ENCODE measurements around the gene SREK1. TPM values are rescaled to one million over a fixed set of nuclear protein-coding genes. Genes with fewer than 3 reads are reported as not detected.

The SREK1 gene
- total RNA-seq, 1 experiment from 2014 or later: 38.4 TPM

DNA sequence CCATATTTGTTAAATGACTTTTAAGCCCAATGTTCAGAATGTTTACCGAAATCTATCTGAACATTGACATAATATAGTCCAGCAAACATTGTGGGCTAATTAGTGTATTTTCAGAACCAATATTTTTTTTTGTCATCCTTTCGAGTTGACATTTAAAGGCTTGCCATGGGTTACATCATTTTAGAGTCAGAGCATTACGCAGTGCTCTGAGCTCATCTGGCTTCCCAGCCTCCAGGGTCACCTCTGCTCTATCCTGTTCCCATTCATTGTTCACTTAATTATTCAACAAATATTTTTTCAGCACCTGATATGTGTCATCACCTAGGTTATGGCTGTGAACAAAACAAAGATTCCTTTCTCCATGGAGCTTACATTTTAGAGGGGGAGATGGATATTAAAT, 80.2 kb downstream of the SREK1 start (continued):
- TF ChIP-seq E2F1 (CRISPR knock-in tag; IDR thresholded peaks at IDR 0.05) (no peak), NR3C1 (CRISPR knock-in tag; conservative IDR thresholded peaks at IDR 0.05; ENCODE audit: low read depth) (no peak), ZNF671 (CRISPR knock-in tag; IDR thresholded peaks at IDR 0.05) (no peak), SP1 (CRISPR knock-in tag; conservative IDR thresholded peaks at IDR 0.05) (no peak)

DNA sequence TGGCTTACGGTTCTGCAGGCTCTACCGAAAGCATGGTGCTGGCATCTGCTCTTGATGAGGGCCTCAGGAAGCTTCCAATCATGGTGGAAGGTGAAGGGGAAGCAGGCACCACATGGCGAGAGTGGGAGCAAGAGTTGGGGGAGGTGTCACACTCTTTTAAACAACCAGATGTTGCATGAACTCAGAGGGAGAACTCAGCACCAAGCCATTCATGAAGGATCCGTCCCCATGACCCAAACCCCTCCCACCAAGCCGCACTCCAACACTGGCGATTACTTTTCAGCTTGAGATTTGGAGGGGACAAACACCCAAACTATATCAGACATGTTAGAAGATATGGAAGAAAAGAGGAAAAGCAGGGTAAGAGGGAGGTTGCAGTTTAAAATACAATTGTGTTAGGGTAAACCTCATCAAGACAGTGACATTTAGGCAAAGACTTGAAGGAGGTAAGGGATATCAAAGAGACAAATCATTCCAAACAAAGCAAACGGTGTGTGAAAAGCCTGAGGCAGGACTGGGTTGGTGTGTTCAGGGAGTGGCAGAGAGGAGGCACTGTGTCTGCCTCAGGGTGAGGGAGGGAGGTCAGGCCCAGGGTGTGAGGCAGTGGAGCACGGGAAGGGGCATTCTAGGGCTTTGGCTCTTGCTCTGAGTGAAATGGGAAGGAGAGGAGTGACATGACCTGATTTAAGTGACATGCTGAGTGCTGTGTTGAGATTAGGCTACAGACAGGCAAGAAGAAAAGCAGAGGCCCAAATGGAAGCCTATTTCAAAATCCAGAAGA, 80.9 kb downstream of the SREK1 start:
- DNase-seq (ENCODE audit: low spot score): no peak

DNA sequence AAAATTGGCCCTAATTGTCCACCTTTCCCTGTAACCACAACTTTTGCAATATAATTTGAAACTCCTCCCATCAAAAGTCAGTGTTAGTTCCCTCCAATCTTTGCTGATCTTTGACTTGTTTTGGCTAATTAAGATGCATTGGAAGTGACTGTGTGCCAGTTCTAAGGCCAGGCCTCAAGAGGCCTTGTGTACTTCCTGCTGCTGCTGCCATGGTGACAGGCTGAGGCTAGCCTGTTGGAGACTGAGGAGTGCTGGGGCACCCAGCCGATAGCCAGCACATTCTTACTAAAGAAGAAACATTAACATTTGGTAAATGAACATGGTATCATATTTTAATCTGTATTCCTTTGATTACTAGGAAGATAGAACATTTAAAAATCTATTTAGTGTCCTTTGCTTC, 86.5 kb downstream of the SREK1 start:
- CTCF ChIA-PET: interaction anchor here (0.6 kb wide), 1 partner anchor 135 kb away, joined by 3 read pairs; no protein-coding TSS in a partner anchor

More for the DNA sequence above, 80.9 kb downstream of the SREK1 start:
- Mint-ChIP-seq H3K9me3 (peaks cover 37% of the 10 kb centered on the region), H3K4me3 (no peak overlapping the region), H3K36me3 (peaks cover 6% of the 10 kb centered on the region; the same call in 1 of the 2 replicates), H3K27ac (no peak overlapping the region), H3K27me3 (ENCODE audit: low read depth) (no peaks in the 10 kb centered on the region; the same call in 1 of the 2 replicates), H3K4me1 (no peaks in the 10 kb centered on the region)
- ATAC-seq: no peak
- POLR2A ChIA-PET: no interaction called here
- CTCF ChIA-PET: no interaction called here
- TF ChIP-seq, protein P1, sequence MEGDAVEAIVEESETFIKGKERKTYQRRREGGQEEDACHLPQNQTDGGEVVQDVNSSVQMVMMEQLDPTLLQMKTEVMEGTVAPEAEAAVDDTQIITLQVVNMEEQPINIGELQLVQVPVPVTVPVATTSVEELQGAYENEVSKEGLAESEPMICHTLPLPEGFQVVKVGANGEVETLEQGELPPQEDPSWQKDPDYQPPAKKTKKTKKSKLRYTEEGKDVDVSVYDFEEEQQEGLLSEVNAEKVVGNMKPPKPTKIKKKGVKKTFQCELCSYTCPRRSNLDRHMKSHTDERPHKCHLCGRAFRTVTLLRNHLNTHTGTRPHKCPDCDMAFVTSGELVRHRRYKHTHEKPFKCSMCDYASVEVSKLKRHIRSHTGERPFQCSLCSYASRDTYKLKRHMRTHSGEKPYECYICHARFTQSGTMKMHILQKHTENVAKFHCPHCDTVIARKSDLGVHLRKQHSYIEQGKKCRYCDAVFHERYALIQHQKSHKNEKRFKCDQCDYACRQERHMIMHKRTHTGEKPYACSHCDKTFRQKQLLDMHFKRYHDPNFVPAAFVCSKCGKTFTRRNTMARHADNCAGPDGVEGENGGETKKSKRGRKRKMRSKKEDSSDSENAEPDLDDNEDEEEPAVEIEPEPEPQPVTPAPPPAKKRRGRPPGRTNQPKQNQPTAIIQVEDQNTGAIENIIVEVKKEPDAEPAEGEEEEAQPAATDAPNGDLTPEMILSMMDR (IDR thresholded peaks at IDR 0.05): no peak
- no peak for TF ChIP-seq ETV6 (CRISPR knock-in tag; IDR thresholded peaks at IDR 0.05)
- no peak for TF ChIP-seq CREB1 (CRISPR knock-in tag; IDR thresholded peaks at IDR 0.05)

More for the DNA sequence above, 86.5 kb downstream of the SREK1 start:
- H3K9me3 Mint-ChIP-seq: peaks cover 18% of the 10 kb centered on the region
- peaks cover 25% of the 10 kb centered on the region for H3K4me1 Mint-ChIP-seq
- H3K4me3 Mint-ChIP-seq: no peak overlapping the region
- H3K27ac Mint-ChIP-seq: no peak overlapping the region; the same call in 1 of the 2 replicates
- DNase-seq (ENCODE audit: low spot score): no peak
- peaks cover 6% of the 10 kb centered on the region; the same call in 1 of the 2 replicates for H3K36me3 Mint-ChIP-seq
- H3K27me3 Mint-ChIP-seq (ENCODE audit: low read depth): no peaks in the 10 kb centered on the region
- POLR2A ChIA-PET: interaction anchor here (0.6 kb wide), 1 partner anchor 49 kb away, joined by 5 read pairs; no protein-coding TSS in a partner anchor
- peak; percentile 82 for ATAC-seq
- TF ChIP-seq NFE2L1 (CRISPR knock-in tag; IDR thresholded peaks at IDR 0.05) (no peak), FOXP4 (CRISPR knock-in tag; IDR thresholded peaks at IDR 0.05) (no peak), ATF1 (CRISPR knock-in tag; IDR thresholded peaks at IDR 0.05) (no peak), CREM (CRISPR knock-in tag; IDR thresholded peaks at IDR 0.05) (no peak), GRHL2 (CRISPR knock-in tag; IDR thresholded peaks at IDR 0.05; ENCODE audit: insufficient replicate concordance, severe bottlenecking) (no peak), ESRRA (CRISPR knock-in tag; IDR thresholded peaks at IDR 0.05; ENCODE audit: borderline replicate concordance) (no peak), TP53 (CRISPR knock-in tag; IDR thresholded peaks at IDR 0.05) (no peak), SMAD4 (CRISPR knock-in tag; IDR thresholded peaks at IDR 0.05) (no peak), CREB1 (CRISPR knock-in tag; IDR thresholded peaks at IDR 0.05) (no peak), ZBTB21 (CRISPR knock-in tag; IDR thresholded peaks at IDR 0.05; ENCODE audit: borderline replicate concordance) (no peak), MAX (CRISPR knock-in tag; IDR thresholded peaks at IDR 0.05) (no peak), ERG (CRISPR knock-in tag; IDR thresholded peaks at IDR 0.05) (no peak), IRF2 (CRISPR knock-in tag; IDR thresholded peaks at IDR 0.05; ENCODE audit: borderline replicate concordance, low read depth) (no peak), RELA (CRISPR knock-in tag; IDR thresholded peaks at IDR 0.05; ENCODE audit: borderline replicate concordance) (no peak), TEAD4 (CRISPR knock-in tag; IDR thresholded peaks at IDR 0.05) (no peak), E2F1 (CRISPR knock-in tag; IDR thresholded peaks at IDR 0.05) (no peak), SOX15 (CRISPR knock-in tag; IDR thresholded peaks at IDR 0.05) (no peak)
